ENCODE measurements around the gene IQSEC2.

IQSEC2 gene

GRCh38 chrX:53268173-53268572, 13.2 kb downstream of the IQSEC2 start:
- DNase-seq (ENCODE audit: low read depth in 2 of 2): no peak

GRCh38 chrX:53266914-53267313, 14.5 kb downstream of the IQSEC2 start:
- no peak for DNase-seq (ENCODE audit: low read depth in 2 of 2)

- DNase-seq (ENCODE audit: low read depth in 2 of 2): no peak
Observed at GRCh38 chrX:53265771-53266574, 15.4 kb downstream of the IQSEC2 start.

- peak in 1 of 2 donors; percentile 38 for DNase-seq (ENCODE audit: low read depth in 2 of 2)
Observed at GRCh38 chrX:53263597-53264094, 17.7 kb downstream of the IQSEC2 start.

- no peak for DNase-seq (ENCODE audit: low read depth in 2 of 2)
Observed at GRCh38 chrX:53262918-53263394, 18.4 kb downstream of the IQSEC2 start.

GRCh38 chrX:53262189-53262917, 19.0 kb downstream of the IQSEC2 start:
- no peak for DNase-seq (ENCODE audit: low read depth in 2 of 2)

- no peak for DNase-seq (ENCODE audit: low read depth in 2 of 2)
Observed at GRCh38 chrX:53261355-53261972, 19.9 kb downstream of the IQSEC2 start.

GRCh38 chrX:53260836-53261235, 20.5 kb downstream of the IQSEC2 start:
- DNase-seq (ENCODE audit: low read depth in 2 of 2): no peak

GRCh38 chrX:53257670-53258423, 23.5 kb downstream of the IQSEC2 start:
- no peak for DNase-seq (ENCODE audit: low read depth in 2 of 2)

- DNase-seq (ENCODE audit: low read depth in 2 of 2): no peak
Observed at GRCh38 chrX:53257166-53257565, 24.2 kb downstream of the IQSEC2 start.

- DNase-seq (ENCODE audit: low read depth in 2 of 2): no peak
Observed at GRCh38 chrX:53256446-53257041, 24.8 kb downstream of the IQSEC2 start.

GRCh38 chrX:53255738-53256191, 25.6 kb downstream of the IQSEC2 start:
- DNase-seq (ENCODE audit: low read depth in 2 of 2): no peak

GRCh38 chrX:53254570-53255461, 26.6 kb downstream of the IQSEC2 start:
- no peak for DNase-seq (ENCODE audit: low read depth in 2 of 2)

GRCh38 chrX:53253293-53254020, 27.9 kb downstream of the IQSEC2 start:
- DNase-seq (ENCODE audit: low read depth in 2 of 2): no peak

- DNase-seq (ENCODE audit: low read depth in 2 of 2): no peak
Observed at GRCh38 chrX:53251307-53251706, 30.1 kb downstream of the IQSEC2 start.

- no peak for DNase-seq (ENCODE audit: low read depth in 2 of 2)
Observed at GRCh38 chrX:53250556-53250955, 30.8 kb downstream of the IQSEC2 start.

GRCh38 chrX:53249408-53250042, 31.9 kb downstream of the IQSEC2 start:
- DNase-seq (ENCODE audit: low read depth in 2 of 2): no peak

- DNase-seq (ENCODE audit: low read depth in 2 of 2): no peak
Observed at GRCh38 chrX:53247928-53248327, 33.5 kb downstream of the IQSEC2 start.

- no peak for DNase-seq (ENCODE audit: low read depth in 2 of 2)
Observed at GRCh38 chrX:53246231-53246630, 35.2 kb downstream of the IQSEC2 start.

All from stimulated activated CD8-positive, alpha-beta memory T cell treated with anti-CD3 and anti-CD28 coated beads, Interleukin-15, amount 100 ng/mL, for 4 hours (primary cell).